Measurements from ENCODE around the gene CELA3B.

GRCh38 chr1:22030473-22030872 lies 53.7 kb downstream of the CELA3B start:
- TF ChIP-seq CTCF (conservative IDR thresholded peaks at IDR 0.05 in 1 of 2, IDR thresholded peaks at IDR 0.05 in 1 of 2; ENCODE audit: low read depth in 1 of 2, low read length in 2 of 2), result no peak
- TF ChIP-seq EZH2 (IDR thresholded peaks at IDR 0.05; ENCODE audit: low read length, missing control alignments), result no peak
